ENCODE data around the gene RBM20. TPM values are rescaled to one million over a fixed set of nuclear protein-coding genes. Genes with fewer than 3 reads are reported as not detected.

RBM20 gene
- polyA plus RNA-seq, 1 experiment, result 0.11 TPM

- no peak for TF ChIP-seq CTCF (IDR thresholded peaks at IDR 0.05; ENCODE audit: low read depth, low read length)
- DNase-seq (ENCODE audit: low read depth, low spot score), result no peak
- ChIA-PET CTCF (no interaction called here), POLR2A (interaction anchor here (1.0 kb wide), 1 partner anchor 35 kb away, joined by 3 read pairs; the partner anchor contains the start of gene PDCD4)
- H3K27ac ChIP-seq (ENCODE audit: low read depth, low read length), result no peak overlapping the region
- H3K27me3 ChIP-seq (ENCODE audit: control insufficient read depth, insufficient read depth, low read length), result peaks cover 20% of the 10 kb centered on the region
- no peak overlapping the region for H3K4me3 ChIP-seq (ENCODE audit: low read depth, low read length)
- H3K9me3 ChIP-seq (ENCODE audit: control insufficient read depth, insufficient read depth, low read length), result no peaks in the 10 kb centered on the region
These were observed 192.6 kb downstream of the RBM20 start for GRCh38 chr10:110836706-110837105.

- no peak for TF ChIP-seq CTCF (IDR thresholded peaks at IDR 0.05; ENCODE audit: low read depth, low read length)
- Histone ChIP-seq H3K27ac (ENCODE audit: low read depth, low read length) (no peak overlapping the region), H3K9me3 (ENCODE audit: control insufficient read depth, insufficient read depth, low read length) (no peaks in the 10 kb centered on the region), H3K27me3 (ENCODE audit: control insufficient read depth, insufficient read depth, low read length) (peaks cover 21% of the 10 kb centered on the region), H3K4me3 (ENCODE audit: low read depth, low read length) (no peak overlapping the region)
- ChIA-PET CTCF (no interaction called here), POLR2A (interaction anchor here (1.3 kb wide), 1 partner anchor 34 kb away, joined by 3 read pairs; the partner anchor contains the start of gene PDCD4)
- no peak for DNase-seq (ENCODE audit: low read depth, low spot score)
These were observed 193.5 kb downstream of the RBM20 start for GRCh38 chr10:110837418-110838171.

- DNase-seq (ENCODE audit: low read depth, low spot score), result no peak
- Histone ChIP-seq H3K9me3 (ENCODE audit: control insufficient read depth, insufficient read depth, low read length) (no peaks in the 10 kb centered on the region), H3K27ac (ENCODE audit: low read depth, low read length) (no peak overlapping the region), H3K27me3 (ENCODE audit: control insufficient read depth, insufficient read depth, low read length) (peaks cover 21% of the 10 kb centered on the region), H3K4me3 (ENCODE audit: low read depth, low read length) (no peak overlapping the region)
- ChIA-PET CTCF (no interaction called here), POLR2A (no interaction called here)
- no peak for TF ChIP-seq CTCF (IDR thresholded peaks at IDR 0.05; ENCODE audit: low read depth, low read length)
These were observed 196.2 kb downstream of the RBM20 start for GRCh38 chr10:110840225-110840922.

GRCh38 chr10:110840923-110841428, 196.8 kb downstream of the RBM20 start:
- peaks cover 25% of the 10 kb centered on the region for H3K27me3 ChIP-seq (ENCODE audit: control insufficient read depth, insufficient read depth, low read length)
- DNase-seq (ENCODE audit: low read depth, low spot score), result no peak
- TF ChIP-seq CTCF (IDR thresholded peaks at IDR 0.05; ENCODE audit: low read depth, low read length), result no peak
- CTCF ChIA-PET, result interaction anchor here (0.6 kb wide), 1 partner anchor 32 kb away, joined by 4 read pairs; no protein-coding TSS in a partner anchor
- no peak overlapping the region for H3K27ac ChIP-seq (ENCODE audit: low read depth, low read length)
- POLR2A ChIA-PET, result no interaction called here
- H3K4me3 ChIP-seq (ENCODE audit: low read depth, low read length), result no peak overlapping the region
- no peaks in the 10 kb centered on the region for H3K9me3 ChIP-seq (ENCODE audit: control insufficient read depth, insufficient read depth, low read length)

- Histone ChIP-seq H3K9me3 (ENCODE audit: control insufficient read depth, insufficient read depth, low read length) (no peaks in the 10 kb centered on the region), H3K4me3 (ENCODE audit: low read depth, low read length) (no peak overlapping the region), H3K27ac (ENCODE audit: low read depth, low read length) (no peak overlapping the region), H3K27me3 (ENCODE audit: control insufficient read depth, insufficient read depth, low read length) (peaks cover 24% of the 10 kb centered on the region)
- TF ChIP-seq CTCF (IDR thresholded peaks at IDR 0.05; ENCODE audit: low read depth, low read length), result no peak
- ChIA-PET POLR2A (no interaction called here), CTCF (no interaction called here)
- no peak for DNase-seq (ENCODE audit: low read depth, low spot score)
These were observed 197.7 kb downstream of the RBM20 start for GRCh38 chr10:110841767-110842267.

Data from AG04450 (cell line).